Neural cell (in vitro differentiated cells): ENCODE data around the gene RFWD3. TPM values are rescaled to one million over a fixed set of nuclear protein-coding genes. Genes with fewer than 3 reads are reported as not detected.

Experiments used
- H2AFZ ChIP-seq: fragments of 200-600, 300-800 bp; sonication (generic), shearing (Covaris generic); 2 replicates; pipeline ENCODE4 v1.6.0; 2014; ENCODE audit warnings: low read depth, mild to moderate bottlenecking, antibody characterized with exemption, low read length, moderate library complexity
- H3F3A ChIP-seq: fragments of 200-600 bp; shearing (Covaris generic); 2 replicates; pipeline ENCODE4 v1.6.1; 2016; ENCODE audit warnings: mild to moderate bottlenecking, moderate library complexity, mixed read lengths, antibody characterized with exemption, low read length; ENCODE audit not compliant: insufficient read depth, poor library complexity, severe bottlenecking
- H3K27ac ChIP-seq: fragments of 200-600, 300-800 bp; sonication (generic), shearing (Covaris generic); 2 replicates; pipeline ENCODE4 v1.5.1; 2014; ENCODE audit warnings: mild to moderate bottlenecking, low read length, moderate library complexity
- H3K27me3 ChIP-seq: fragments of 300-800, 200-600 bp; sonication (generic), shearing (Covaris generic); 2 replicates; pipeline ENCODE4 v1.6.0; 2014; ENCODE audit warnings: mild to moderate bottlenecking, low read depth, low read length, moderate library complexity; ENCODE audit not compliant: insufficient read depth
- H3K36me3 ChIP-seq: fragments of 300-800, 200-600 bp; sonication (generic), shearing (Covaris generic); 2 replicates; pipeline ENCODE4 v1.5.1; 2014; ENCODE audit warnings: mild to moderate bottlenecking, antibody characterized with exemption, low read length, moderate library complexity; ENCODE audit not compliant: insufficient read depth
- H3K4me2 ChIP-seq: fragments of 300-800, 200-600 bp; sonication (generic), shearing (Covaris generic); 2 replicates; pipeline ENCODE4 v1.6.0; 2014; ENCODE audit warnings: mild to moderate bottlenecking, low read length
- H3K4me3 ChIP-seq: fragments of 300-800, 200-600 bp; sonication (generic), shearing (Covaris generic); 2 replicates; pipeline ENCODE4 v1.5.1; 2014; ENCODE audit warnings: mild to moderate bottlenecking, low read length, moderate library complexity
- H3K79me2 ChIP-seq: fragments of 200-600 bp; shearing (Covaris generic); replicated peaks from 2 replicates; pipeline ENCODE4 v1.6.0; 2014; ENCODE audit warnings: mild to moderate bottlenecking, low read length, moderate library complexity; ENCODE audit not compliant: insufficient read depth
- H3K9ac ChIP-seq: fragments of 300-800, 200-600 bp; sonication (generic), shearing (Covaris generic); 2 replicates; pipeline ENCODE4 v1.6.1; 2016; ENCODE audit warnings: mild to moderate bottlenecking, low read length, mixed read lengths
- H3K9me2 ChIP-seq: fragments of 200-600 bp; shearing (Covaris generic); 2 replicates; pipeline ENCODE4 v1.6.1; 2016; ENCODE audit warnings: mild to moderate bottlenecking, low read length, mixed read lengths; ENCODE audit not compliant: insufficient read depth
- H3K9me3 ChIP-seq: fragments of 200-600, 300-800 bp; sonication (generic), shearing (Covaris generic); 2 replicates; pipeline ENCODE4 v1.6.1; 2016; ENCODE audit warnings: mild to moderate bottlenecking, mixed run types, low read length, moderate library complexity, mixed read lengths
- H4K20me1 ChIP-seq: fragments of 200-600 bp; shearing (Covaris generic); 2 replicates; pipeline ENCODE4 v1.6.1; 2016; ENCODE audit warnings: mild to moderate bottlenecking, mixed run types; ENCODE audit not compliant: insufficient read depth
- EP300 ChIP-seq: fragments of 450-650 bp; conservative IDR thresholded peaks from 2 replicates; pipeline ENCODE4 v1.6.1; 2014; ENCODE audit warnings: antibody characterized with exemption, mild to moderate bottlenecking, moderate library complexity; ENCODE audit not compliant: poor library complexity, severe bottlenecking
- EZH2 ChIP-seq: fragments of 200-600, 300-800 bp; shearing (Covaris generic), sonication (generic); IDR thresholded peaks from 2 replicates; pipeline ENCODE4 v1.6.1; 2014; ENCODE audit warnings: antibody characterized with exemption, low read length, borderline replicate concordance, mild to moderate bottlenecking; ENCODE audit not compliant: insufficient read depth, poor library complexity, severe bottlenecking
- MXI1 ChIP-seq: fragments of 450-650 bp; conservative IDR thresholded peaks from 2 replicates; pipeline ENCODE4 v1.6.1; 2014; ENCODE audit warnings: antibody characterized with exemption, mild to moderate bottlenecking; ENCODE audit not compliant: poor library complexity, severe bottlenecking
- POLR2AphosphoS5 ChIP-seq: IDR thresholded peaks from 2 replicates; pipeline ENCODE4 v1.6.1; 2012
- RAD21 ChIP-seq: fragments of 450-650 bp; conservative IDR thresholded peaks from 2 replicates; pipeline ENCODE4 v1.6.1; 2014; ENCODE audit warnings: antibody characterized with exemption, mild to moderate bottlenecking, moderate library complexity
- REST ChIP-seq: IDR thresholded peaks from 2 replicates; pipeline ENCODE4 v1.6.1; 2012; ENCODE audit warnings: borderline replicate concordance
- SMC3 ChIP-seq: fragments of 450-650 bp; conservative IDR thresholded peaks from 2 replicates; pipeline ENCODE4 v1.6.1; 2014; ENCODE audit warnings: antibody characterized with exemption, mild to moderate bottlenecking, moderate library complexity; ENCODE audit not compliant: poor library complexity
- TAF1 ChIP-seq: IDR thresholded peaks from 2 replicates; pipeline ENCODE4 v1.6.1; 2012; ENCODE audit warnings: low read depth
- polyA plus RNA-seq: library from polyadenylated mRNA; depleted of rRNA; stranded (reverse); fragments of >200 nt; gene quantifications from 2 replicates; pipeline ENCODE4 v1.2.3, GENCODE V29; 2014
- TF ChIP-seq, protein P1 (sequence below): fragments of 450-650 bp; IDR thresholded peaks from 2 replicates; pipeline ENCODE4 v1.5.1; 2014; ENCODE audit warnings: antibody characterized with exemption, mild to moderate bottlenecking, moderate library complexity; ENCODE audit not compliant: poor library complexity, severe bottlenecking

Gene RFWD3
- polyA plus RNA-seq, 1 donor from 2014 or later = 10.7 TPM

- no peak overlapping the region for H3K9ac ChIP-seq
- H3K79me2 ChIP-seq = no peaks in the 10 kb centered on the region
- peak overlapping the region; percentile 69 for H3K4me2 ChIP-seq
- peak overlapping the region; percentile 37 for H2AFZ ChIP-seq
- no peaks in the 10 kb centered on the region for H3K9me2 ChIP-seq
- no peaks in the 10 kb centered on the region for H3K36me3 ChIP-seq
- no peaks in the 10 kb centered on the region for H3K9me3 ChIP-seq
- H4K20me1 ChIP-seq = no peaks in the 10 kb centered on the region
- H3F3A ChIP-seq = no peaks in the 10 kb centered on the region
- TF ChIP-seq POLR2AphosphoS5 (no peak), RAD21 (no peak), EP300 (no peak), SMC3 (no peak), MXI1 (no peak), EZH2 (no peak), TAF1 (no peak), REST (no peak)
- TF ChIP-seq, protein P1, sequence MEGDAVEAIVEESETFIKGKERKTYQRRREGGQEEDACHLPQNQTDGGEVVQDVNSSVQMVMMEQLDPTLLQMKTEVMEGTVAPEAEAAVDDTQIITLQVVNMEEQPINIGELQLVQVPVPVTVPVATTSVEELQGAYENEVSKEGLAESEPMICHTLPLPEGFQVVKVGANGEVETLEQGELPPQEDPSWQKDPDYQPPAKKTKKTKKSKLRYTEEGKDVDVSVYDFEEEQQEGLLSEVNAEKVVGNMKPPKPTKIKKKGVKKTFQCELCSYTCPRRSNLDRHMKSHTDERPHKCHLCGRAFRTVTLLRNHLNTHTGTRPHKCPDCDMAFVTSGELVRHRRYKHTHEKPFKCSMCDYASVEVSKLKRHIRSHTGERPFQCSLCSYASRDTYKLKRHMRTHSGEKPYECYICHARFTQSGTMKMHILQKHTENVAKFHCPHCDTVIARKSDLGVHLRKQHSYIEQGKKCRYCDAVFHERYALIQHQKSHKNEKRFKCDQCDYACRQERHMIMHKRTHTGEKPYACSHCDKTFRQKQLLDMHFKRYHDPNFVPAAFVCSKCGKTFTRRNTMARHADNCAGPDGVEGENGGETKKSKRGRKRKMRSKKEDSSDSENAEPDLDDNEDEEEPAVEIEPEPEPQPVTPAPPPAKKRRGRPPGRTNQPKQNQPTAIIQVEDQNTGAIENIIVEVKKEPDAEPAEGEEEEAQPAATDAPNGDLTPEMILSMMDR = no peak
- H3K4me3 ChIP-seq = peak overlapping the region; percentile 64
- peaks cover 13% of the 10 kb centered on the region for H3K27me3 ChIP-seq
- no peak overlapping the region for H3K27ac ChIP-seq
These were observed 29.1 kb upstream of the RFWD3 start for GRCh38 chr16:74695450-74696422.

GRCh38 chr16:74691093-74691855 lies 24.6 kb upstream of the RFWD3 start:
- no peak for TF ChIP-seq SMC3
- TF ChIP-seq, protein P1 = no peak
- TF ChIP-seq RAD21 = no peak
- no peak for TF ChIP-seq POLR2AphosphoS5
- TF ChIP-seq MXI1 = no peak
- no peak for TF ChIP-seq REST
- TF ChIP-seq TAF1 = no peak
- TF ChIP-seq EP300 = no peak
- no peak overlapping the region for H3K27ac ChIP-seq

More at GRCh38 chr16:74691093-74691855, 24.6 kb upstream of the RFWD3 start:
- H3K27me3 ChIP-seq = no peaks in the 10 kb centered on the region
- H2AFZ ChIP-seq = no peak overlapping the region
- H3K9me3 ChIP-seq = no peaks in the 10 kb centered on the region
- H3K4me3 ChIP-seq = no peak overlapping the region
- H4K20me1 ChIP-seq = no peaks in the 10 kb centered on the region
- no peaks in the 10 kb centered on the region for H3K79me2 ChIP-seq
- H3K9ac ChIP-seq = no peak overlapping the region
- no peaks in the 10 kb centered on the region for H3K36me3 ChIP-seq
- no peak overlapping the region for H3K4me2 ChIP-seq
- no peaks in the 10 kb centered on the region for H3F3A ChIP-seq
- H3K9me2 ChIP-seq = no peaks in the 10 kb centered on the region
